Measurements from ENCODE around the gene NLRP6.
"Not testable (repeated sequence)": the region's sequence is repeated elsewhere in the genome, so short reads cannot be mapped to it uniquely, and the experiment has no call there.

The NLRP6 gene

GRCh38 chr11:282630-283360 is 4.6 kb downstream of the NLRP6 start:
- DNase-seq, result no peak

DNA sequence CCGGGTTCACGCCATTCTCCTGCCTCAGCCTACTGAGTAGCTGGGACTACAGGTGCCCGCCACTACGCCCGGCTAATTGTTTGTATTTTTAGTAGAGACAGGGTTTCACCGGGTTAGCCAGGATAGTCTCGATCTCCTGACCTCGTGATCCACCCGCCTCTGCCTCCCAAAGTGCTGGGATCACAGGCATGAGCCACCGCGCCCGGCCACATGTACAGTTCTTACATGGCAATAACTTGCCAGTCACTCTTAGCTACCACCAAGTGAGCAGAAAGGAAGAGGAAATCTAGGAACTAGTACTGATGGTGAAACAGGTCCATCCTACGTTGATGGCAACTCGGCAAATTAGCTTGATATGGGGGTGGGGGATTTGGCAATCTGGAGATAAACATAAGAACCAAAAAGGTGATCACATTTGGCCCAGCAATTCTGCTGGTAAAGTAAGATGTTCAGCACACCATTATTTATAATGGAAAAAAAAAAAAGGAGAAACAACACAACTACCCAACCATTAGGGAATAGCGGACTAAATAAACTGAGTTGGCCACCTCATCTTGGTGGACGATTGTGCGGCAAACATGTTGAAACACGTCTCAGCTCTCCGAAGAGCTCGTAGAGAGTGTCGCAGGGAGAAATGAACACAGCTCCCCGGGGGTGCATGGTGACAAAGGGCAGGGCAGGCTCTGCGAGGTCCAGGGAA is 5.3 kb downstream of the NLRP6 start:
- no peak for DNase-seq

- DNase-seq, result no peak
These were observed 6.2 kb downstream of the NLRP6 start for GRCh38 chr11:284105-285020.

DNA sequence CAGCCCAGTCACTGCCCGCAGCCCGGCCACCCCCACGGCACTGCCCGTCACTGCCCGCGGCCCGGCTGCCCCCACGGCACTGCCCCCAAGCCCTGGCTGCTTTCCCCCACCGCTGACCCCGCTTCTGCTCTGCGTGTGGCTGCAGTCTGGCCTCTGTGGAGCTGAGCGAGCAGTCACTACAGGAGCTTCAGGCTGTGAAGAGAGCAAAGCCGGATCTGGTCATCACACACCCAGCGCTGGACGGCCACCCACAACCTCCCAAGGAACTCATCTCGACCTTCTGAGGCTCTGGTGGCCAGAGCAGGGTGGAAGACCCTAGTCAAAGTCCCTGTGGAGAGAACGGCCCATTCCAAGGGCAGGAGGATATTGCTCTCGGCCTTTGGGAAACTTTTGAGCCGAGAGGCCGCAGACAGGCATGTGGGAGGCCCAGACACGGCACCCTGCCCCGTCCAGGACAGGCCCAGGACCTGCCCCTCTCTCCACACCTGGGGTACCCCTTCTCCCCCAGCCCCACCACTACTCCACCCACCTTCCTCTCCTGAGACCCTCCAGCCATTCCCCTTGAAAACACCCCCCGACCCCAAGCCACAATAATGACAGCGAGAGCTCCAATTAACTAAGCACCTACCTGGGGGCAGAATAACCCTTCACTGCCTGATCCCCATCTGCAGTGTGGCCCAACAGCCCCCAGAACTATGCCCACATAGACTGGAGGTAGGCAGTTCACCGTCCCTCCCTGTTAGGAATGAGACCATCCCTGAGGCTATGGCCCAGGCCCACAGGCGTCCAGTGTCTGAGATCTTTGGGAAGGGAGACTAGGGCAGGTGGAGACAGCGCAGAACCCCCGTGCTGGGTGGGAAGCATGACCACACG is 7.0 kb downstream of the NLRP6 start:
- no peak for DNase-seq

DNA sequence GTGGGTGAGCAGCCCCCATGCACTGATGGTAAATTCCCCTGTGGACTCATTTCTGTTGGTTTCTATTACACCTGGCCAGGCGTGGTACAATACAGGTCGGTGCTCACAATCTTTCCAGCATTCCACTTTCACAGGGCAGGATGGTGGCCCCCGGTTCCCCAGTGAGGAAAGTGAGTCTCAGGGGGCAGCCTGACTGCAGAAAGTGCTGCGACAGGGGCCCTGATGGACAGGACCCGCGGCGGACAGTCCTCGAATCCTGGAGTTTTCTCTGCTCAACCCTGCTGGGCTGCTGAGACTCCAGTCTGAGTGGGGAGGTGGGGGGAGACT is 7.7 kb downstream of the NLRP6 start:
- no peak for DNase-seq

DNA sequence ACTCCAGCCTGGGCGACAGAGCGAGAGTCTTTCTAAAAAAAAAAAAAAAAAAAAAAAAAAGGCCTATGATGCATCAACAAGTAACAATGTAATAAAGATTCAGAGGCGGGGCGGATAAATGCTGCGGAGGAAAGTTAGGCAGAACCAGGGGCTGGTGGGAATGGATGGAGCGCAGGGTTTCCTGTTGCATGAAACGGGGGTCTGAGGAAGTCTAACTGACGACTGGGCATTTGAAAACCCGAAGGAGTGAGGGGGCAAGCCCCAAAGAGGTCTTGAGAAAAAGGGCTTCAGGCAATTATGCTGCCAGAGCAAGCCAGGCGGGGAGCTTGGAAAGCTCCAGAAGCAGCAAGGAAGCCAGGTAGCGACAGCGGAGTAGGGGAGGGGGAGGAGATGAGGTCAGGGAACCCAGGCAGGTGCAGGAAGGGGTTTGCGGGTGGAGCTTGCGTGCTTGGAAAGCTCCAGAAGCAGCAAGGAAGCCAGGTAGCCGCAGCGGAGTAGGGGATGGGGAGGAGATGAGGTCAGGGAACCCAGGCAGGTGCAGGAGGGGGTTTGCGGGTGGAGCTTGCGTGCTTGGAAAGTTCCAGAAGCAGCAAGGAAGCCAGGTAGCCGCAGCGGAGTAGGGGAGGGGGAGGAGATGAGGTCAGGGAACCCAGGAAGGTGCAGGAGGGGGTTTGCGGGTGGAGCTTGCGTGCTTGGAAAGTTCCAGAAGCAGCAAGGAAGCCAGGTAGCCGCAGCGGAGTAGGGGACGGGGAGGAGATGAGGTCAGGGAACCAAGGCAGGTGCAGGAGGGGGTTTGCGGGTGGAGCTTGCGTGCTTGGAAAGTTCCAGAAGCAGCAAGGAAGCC is 9.0 kb downstream of the NLRP6 start:
- not testable (repeated sequence) for DNase-seq

DNA sequence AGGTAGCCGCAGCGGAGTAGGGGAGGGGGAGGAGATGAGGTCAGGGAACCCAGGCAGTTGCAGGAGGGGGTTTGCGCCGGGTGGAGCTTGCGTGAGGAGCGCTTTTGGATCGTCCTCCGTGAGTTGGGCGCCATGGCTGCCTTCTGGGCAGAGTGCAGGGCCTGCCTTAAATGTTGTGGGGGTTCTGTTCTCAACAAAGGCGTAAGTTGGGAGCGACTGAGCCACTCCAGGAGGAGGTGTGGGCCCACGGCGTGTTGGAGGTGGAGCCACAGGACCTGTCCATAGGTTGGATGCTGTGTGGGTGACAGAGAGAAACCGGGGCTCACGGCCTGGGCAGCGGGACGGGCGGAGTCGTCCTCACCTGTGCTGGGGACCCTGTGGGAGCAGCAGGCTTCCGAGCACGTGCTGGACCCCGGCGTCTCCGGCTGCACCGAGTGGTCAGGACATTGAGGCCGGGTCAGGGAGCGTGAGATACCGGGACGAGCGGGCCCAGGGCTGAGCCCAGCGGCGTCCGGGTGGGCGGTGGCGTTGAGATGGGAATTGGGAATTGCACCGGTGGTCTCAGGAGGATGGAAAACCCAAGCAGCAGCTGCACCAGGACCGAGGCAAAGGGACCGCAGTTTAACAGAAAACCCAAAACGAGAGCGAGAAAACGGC is 9.7 kb downstream of the NLRP6 start:
- no peak for DNase-seq

DNA sequence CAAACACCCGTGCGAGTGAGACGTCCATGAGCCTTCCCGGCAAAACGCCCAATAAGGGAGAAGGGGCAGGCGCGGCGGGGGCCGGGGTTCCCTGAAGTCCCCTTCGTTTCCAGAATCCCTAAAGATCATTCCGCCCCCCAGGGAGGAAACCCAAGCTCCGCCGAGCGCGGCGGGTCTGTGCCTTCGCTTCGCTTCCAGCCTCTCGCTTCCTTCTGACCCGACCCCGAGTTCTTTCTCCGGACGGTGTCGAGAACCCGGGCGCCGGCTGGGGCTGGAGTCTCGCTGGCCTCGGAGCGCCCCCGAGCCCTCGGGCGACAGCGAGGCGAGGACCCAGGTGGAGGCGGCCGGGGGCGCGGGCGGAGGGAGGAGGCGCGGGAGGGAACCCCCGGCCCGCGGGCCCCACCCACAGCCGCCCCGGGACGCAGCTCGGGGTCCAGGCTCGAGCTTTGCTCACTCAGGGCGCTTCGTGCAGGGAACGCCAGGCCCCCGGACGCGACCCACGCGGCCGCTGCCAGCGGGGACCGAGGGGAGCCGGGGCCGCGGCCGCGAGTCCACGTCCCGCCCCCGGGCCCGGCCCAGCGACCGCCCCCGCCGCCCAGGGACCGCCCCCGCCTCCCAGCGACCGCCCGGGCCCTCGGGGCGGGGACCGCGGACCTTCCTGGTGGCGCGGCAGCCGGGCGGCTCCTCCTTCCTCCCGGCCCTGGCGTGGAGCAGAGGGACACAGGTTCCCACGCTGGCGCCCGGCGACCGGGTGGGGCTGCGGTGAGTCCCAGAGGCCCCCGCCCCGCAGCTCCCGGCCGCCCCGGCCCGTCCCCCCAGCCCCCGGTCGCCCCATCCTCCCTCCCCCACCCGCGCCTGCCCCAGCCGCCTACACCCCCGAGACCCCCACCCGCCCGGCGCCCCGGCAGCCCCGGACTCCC is 10.5 kb downstream of the NLRP6 start, which contains the start of gene PGGHG:
Gene PGGHG (plus strand): TSS at position 649 of the 920 bp plus-strand sequence. CDS start 691 bp downstream, outside the sequence.
- DNase-seq, result no peak

GRCh38 chr11:289398-289711 is 11.1 kb downstream of the NLRP6 start:
- no peak for DNase-seq

GRCh38 chr11:289712-290620 is 11.8 kb downstream of the NLRP6 start:
- DNase-seq, result no peak

- no peak for DNase-seq
These were observed 12.5 kb downstream of the NLRP6 start for GRCh38 chr11:290621-291231.

DNA sequence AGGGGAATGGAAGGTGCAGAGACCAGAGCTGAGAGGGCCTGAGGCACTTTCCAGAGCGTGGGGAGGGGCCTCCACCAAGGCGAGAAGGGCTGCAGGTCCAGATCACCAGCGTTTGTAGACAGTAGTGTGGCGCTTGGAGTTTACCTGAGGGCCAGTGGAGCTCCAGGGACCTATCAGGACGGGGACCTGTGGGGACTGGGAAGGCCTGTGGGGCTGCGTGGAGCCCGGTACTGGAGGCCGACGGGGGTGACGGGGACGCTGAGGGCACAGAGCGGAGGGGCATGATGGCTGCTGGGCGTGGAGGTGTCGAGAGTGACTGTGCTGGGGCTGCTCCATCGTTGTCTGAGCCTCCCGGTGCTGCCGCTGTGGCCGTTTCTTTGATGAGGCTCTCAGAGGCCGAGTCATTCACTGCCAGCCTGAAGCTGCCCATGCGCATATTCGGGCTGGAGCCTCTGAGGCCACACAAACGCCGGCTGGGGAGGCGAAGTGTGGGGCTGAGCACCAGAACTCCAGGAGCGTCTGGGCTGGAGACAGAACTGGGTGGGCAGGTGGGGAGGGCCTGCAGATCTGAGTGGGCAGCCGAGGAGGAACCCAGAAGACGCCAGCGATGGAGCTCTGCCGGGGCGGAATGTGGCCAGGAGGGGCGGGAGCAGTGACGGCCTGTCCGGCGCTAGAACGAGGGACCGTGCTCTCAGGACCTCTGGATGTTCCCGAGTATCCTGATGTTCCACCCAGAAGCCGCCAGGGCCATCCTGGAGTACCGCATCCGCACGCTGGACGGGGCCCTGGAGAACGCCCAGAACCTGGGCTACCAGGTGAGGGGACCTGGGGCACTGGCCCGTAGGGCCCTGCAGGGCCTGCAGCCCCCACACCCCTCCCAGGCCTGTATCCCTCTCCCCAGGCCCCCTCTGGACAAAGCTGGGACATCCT is 13.3 kb downstream of the NLRP6 start:
- no peak for DNase-seq

DNA sequence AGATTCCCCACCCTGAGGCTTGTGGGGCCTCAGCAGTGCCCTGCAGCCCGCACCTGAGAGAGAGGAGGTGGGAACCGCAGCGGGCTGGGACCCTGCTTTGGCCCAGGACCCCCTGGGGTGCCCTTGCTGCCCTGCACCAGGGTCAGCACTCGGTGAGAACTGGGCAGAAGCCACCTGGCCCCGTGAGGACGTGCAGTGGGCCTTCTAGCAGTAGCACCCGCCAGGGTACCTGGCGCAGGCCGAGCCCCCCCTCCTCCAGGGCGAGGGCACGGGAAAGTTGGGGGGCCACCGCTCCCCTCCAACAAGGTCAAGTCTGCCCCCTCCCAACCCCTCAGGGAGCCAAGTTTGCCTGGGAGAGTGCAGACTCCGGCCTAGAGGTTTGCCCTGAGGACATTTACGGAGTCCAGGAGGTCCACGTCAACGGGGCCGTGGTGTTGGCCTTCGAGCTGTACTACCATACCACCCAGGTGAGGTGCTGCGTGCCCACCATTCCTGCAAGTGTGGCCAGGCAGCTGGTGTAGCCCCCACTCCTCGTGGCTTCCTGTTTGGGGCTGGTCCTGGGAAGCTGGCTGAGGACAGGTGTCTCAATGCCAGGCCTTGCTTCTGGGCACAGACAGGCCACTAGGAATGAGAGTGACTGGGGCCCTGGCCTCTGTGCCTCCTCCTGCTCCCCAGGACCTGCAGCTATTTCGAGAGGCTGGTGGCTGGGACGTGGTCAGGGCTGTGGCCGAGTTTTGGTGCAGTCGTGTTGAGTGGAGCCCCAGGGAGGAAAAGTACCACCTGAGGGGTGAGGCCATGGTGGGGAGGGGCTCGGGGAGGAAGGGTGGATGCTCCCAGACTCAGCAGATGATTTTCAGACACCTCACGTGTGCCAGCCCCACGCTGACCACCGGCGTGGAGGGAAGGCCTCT is 14.3 kb downstream of the NLRP6 start:
- DNase-seq, result no peak

- DNase-seq, result no peak
These were observed 15.2 kb downstream of the NLRP6 start for GRCh38 chr11:293271-293851.

- DNase-seq, result no peak
These were observed 15.8 kb downstream of the NLRP6 start for GRCh38 chr11:293852-294661.

All from NCI-H2171 (cell line).